ENCODE data around the gene DUOXA2.
"Not testable (repeated sequence)": the region's sequence is repeated elsewhere in the genome, so short reads cannot be mapped to it uniquely, and the experiment has no call there.

The DUOXA2 gene

DNA sequence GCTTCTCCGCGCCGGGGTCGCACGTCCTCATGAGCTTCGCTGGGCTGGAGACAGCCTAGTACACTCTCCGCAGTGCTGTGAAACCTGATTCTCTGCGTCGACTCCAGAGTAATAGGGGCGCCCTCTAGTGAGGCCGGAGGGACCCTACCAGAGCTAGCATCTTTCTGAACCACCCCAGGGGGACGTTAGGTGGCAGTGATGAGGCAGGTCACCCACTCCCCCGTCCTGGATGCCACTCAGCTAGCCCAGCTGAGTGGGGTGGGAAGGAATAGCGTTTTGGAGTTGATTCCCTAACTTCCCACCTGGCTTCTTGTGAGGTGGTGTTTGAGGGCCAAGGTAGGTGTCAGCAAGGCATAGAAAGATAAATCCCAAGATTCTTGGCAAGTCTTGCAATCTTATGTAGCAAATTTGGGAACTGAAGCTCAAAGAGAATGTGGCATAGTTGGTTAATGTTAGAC, 4.0 kb downstream of the DUOXA2 start:
- DNase-seq = peak; percentile 86

DNA sequence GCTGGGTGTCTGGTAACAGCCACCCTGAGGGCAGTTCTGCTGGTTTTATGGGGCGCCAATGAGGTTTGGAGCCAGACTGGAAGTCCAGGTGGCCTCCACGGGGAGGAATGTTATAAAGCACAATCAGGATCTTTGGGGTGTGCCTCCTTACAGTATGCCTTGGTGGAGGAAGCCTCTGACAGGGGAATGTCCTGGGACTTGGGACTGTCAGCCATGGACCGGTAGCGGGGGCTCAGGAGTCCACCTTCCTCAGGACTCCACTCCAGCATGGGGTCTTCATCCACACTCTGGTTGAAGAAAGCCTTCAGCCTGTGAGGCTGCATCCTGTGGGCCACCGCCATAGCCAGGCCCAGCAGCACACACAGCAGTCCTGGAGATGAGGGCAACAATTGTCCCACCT, 4.9 kb downstream of the DUOXA2 start:
- DNase-seq = no peak

DNA sequence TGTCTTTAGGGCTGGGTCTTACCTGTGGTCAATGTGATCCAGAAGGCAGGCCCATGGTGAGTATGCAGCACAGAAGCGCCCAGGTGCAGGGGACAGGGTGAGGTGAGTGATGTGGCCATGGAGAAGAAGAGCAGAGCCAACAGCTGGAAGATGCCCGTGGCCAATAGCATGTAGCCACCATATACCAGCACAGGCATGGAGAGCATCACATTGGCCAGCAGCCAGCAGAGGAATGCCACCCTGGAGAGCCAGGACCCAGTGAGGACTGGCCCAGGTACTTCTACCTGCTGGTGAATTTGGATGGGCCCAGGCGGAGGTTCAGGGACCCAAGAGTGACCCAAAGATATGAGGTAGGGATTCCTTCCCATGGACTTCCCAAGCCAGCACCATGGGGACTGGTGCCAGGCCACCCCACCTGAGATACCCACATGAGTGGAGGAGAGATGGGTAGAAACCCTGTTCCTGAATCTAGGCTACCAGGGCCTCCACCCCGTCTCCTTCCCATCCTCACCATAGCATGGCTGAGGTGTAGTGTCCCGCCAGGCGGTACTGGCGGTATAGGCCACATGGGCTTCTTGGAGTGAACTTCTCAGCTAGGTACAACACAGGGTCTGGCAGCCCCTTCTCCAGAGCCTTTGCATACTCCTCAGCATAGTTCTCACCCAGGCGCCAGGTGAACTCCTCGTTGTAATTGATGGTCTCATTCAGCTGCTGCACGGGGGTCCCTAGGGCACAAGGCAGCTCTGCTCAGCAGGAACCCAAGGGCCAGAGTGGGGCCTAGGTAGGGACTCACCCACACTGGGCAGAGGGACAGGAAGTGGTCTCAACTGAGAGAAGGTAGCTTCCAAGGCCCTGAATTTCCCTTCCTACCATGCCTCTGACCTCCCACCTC, 6.2 kb downstream of the DUOXA2 start:
- no peak for DNase-seq

DNA sequence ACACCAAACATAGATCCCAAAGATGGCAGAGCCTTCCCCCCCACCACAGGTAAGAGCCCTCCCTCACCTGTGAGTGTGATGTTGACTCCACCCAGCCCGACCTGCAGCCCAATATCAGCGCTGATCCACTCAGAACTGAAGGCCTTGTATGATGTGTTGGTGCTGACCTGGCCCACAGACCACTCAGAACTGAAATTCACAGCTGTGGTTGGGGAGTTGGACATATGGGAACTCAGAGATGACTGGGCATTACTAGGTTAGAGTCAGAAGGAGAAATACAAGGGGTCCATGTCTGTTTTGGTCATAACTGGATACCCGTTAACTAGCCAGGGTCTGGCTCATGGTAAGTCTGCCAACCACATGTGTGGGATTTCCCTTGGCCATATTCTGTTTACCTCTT, 6.9 kb downstream of the DUOXA2 start:
- DNase-seq = no peak

DNA sequence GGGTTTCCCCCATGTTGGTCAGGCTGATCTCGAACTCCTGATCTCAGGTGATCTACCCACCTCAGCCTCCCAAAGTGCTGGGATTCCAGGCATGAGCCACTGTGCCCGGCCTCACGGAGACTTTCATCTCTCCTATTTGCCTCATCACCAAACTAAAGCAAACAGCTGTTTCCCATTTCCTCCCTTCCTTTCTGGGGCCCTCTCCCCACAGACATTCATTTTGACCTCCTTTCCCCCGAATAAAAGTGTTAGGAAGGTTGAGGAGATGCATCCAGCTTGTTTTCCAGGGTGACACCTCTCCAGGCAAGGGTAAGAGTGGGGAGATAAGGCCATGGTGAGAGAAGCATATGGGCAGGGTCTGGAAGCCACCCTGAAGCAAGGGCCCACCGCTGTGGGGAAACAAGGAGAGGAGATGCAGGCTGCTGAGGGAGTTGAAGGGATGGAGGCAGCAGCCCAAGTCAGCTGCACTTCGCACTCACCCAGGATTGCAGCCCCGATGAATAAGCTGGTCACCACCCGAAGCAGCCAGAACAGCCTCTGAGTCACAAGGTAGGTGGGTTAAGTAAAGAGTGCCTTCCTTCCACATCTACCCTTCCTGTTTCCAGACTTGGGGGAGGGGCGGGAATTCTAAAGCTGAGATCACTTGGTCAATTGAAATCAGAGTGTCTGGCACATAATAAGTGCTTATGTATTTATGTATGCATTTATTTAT, 7.7 kb downstream of the DUOXA2 start:
- DNase-seq = no peak

DNA sequence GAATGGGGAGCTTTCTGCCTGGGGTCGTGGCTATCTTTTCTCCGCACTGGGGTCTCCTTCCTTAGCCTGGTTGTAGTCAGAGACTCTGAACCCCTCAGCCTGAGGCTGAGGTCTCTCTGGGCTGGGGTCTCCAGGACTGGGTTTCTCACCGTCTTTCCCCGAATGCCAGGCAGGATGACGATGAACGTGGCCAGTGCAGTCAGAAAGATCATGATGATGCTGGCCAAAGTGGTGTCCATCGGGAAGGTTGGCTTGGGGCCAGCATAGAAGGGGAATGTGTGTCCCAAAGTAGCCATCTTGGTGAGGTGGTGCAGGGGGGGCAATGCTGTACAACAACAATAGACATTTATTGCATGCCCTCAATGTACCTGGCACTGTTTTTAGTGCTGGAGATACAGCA, 8.6 kb downstream of the DUOXA2 start:
- no peak for DNase-seq

DNA sequence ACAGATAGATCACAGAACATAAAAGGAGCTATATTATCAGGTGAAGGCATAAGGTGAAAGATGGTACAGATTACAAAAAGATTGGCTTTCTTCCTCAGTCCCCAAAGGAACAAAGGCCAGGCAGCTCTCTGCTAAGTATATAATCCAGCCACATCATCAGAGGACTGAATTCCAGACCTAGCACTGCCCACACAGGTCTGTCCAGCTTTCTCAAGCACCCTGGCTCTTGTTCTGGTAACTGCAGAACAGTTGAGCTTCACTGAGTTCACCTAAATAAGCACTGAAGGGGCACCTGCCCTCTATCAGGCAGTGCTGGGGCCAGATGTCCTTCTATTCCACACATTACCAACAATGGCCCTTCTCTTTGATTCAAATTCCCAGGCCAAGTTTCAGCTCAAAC, 9.3 kb downstream of the DUOXA2 start:
- DNase-seq = no peak

DNA sequence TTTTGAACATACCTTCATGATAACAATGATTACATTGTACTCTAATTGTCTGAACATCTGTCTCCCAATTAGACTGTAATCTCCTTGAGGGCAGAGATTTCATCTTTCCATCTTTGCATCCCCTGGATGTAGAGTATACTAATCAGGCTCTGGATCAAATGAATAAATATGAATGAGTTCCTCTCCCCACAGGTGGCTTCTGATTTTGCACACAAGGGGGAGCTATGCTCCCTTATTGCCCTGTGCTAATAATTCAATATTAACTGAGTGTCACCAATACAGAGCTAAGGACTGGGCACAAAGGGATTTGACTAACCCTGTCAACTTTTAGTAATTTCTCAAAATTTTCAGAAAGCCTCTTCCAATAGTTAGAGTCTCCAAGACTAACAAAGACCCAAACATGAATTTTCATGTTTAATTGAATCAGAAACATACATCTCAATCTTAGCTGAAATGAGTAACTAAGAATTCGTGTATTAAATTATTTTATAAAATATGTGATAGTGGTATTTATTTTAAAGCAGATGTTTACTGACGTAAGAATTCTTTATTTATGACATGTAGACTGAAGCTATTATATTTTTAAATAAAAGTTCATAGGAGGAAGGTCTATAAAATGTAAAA, 12.5 kb downstream of the DUOXA2 start:
- DNase-seq = peak; percentile 63

DNA sequence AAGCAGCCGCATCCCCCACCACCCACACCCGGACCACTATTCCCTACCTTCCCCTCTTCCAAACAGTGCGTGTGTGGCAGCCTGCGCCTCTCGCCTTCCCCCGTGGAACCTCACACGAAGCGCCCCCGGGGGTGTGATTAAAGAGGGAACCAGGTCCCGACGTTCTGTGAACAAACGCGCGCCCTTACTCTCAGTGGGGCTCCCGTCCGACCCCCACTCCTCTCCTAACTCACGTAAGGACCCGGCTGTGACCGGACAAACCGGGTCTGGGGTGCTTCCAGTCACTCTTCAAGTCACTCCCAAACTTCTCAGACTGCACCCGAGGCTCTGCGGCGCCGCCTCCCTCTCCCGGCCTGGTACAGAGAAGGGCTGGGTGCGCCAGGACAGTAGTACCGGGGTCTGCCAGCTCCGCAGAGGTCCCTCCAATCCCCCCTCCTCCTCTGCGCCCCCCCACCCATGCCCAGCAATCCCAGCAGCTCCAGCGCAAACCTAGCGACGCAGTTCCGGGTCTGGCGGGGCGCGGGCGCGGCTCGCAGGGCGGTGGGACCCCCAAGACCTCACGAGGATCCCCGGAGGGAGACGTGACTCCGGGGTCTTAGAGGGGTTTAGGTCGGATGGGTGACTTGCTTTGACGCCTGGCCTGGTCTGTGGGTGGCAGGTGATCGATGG, 15.0 kb downstream of the DUOXA2 start:
- no peak for DNase-seq

DNA sequence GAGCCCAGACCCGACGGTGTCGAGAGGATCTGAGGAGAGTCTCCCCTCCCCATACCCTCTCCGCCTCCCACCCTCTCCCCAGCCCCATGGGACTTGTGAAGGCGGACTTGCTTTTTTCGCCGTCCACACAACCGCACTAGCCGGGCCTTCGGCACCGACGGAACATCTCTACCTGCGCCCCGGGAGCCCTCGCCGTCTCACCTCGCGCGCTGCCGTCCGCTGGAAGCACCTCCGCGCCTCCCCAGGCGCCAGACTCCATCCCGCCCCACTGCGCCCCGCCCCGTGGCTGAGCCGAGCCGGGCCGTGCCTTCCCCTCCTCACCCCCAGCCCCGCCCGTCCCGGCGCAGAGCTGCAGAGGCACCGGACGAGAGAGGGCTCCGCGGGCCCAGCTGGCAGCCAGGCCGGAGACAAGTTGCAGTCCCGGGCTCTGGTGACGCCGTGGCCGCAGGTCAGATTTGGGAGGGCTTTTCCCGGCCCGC, 15.6 kb downstream of the DUOXA2 start, which contains the start of the genes DUOX1 and DUOXA1:
Gene DUOX1 (plus strand): TSS at position 344 of the 479 bp plus-strand sequence. CDS start 1,973 bp downstream, outside the sequence.
Gene DUOXA1 (minus strand): TSS at position 229 of the 479 bp plus-strand sequence. CDS start 6,865 bp downstream, outside the sequence.
- DNase-seq = peak; percentile 48

DNA sequence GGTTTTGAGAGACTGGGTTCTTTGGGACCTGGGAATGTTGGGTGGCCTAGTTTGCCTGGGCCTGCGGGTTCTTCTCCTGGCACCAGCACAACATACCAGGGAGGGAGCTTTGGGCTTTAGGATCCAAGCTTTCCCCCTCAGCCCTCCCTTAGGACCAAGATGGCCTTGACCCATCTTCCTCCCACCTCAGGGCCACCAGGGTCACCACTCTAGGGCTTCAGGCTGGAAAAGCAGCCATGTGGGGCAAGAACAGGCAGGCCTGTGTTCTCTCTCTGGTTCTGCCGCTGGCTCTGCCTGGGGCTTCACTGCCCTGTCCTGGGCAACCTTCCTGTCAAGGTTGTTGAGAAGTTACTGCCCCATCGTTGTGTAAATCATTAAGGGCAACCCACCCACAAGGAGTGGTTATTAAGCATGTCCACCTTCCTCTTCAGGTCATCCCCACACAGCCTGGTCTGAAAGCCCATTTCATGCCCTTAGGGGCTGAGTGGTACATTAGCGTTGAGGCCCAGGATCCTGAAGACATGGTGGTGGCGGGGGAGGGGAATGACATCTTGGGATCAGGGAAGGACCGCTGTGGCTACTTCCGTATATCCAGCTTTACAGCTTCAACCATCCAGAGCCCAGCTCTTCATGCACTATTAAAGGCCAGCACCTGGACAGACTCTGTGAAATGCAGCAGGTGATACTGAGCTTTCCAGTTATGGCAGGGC, 16.3 kb downstream of the DUOXA2 start:
- no peak for DNase-seq

DNA sequence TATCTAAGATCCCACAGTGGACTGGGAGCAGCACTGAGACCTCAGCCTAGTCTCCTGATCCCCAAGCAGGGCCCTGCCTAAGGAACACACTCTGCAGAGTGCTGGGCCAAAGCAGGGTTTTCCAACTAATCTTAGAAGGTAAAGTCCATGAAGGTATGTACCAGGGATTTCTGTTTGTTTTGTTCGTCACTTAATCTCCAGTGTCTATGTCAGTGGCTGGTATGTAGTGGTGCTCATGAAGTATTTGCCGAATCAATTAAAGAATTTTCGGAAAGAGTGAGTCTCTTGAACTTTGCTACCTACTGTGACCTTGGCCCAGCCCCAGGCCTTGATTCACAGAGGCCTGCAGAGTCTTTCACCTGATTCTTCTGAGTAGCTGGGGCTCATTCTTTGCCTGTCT, 17.4 kb downstream of the DUOXA2 start:
- DNase-seq = no peak

DNA sequence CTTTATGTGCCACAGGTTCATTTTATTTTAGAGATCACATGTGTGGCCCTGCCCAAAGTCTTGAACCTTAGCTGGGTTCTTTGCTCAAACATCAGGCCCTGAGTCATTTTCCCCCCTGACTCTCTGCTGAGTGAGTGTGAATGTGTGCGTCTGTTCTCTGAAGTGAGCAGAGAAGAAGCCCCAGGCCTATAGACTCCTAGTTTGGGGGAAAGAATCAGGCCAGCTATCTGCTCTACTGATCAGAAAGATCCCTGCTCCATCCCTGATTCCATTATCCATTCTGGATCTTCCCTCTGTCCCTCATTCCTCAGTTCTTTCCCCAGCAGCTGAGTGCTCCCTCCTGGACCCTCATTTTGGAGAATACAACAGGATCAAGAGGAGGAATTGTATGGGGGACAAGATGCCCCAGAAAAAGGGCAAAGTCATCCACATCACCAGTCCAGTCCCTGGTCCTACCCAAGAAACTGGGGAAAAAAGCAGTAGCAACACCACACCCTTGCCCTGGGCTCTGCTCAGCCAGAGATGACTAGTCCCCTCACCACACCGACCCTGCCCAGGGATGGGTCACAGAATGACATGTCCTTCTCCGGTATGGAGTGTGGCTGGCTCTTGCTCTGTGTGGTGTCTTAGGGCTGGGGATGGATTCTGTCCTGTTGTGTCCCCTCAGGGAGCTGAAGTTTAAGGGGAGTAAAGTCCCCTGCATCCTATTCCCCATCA, 18.9 kb downstream of the DUOXA2 start:
- DNase-seq = no peak

DNA sequence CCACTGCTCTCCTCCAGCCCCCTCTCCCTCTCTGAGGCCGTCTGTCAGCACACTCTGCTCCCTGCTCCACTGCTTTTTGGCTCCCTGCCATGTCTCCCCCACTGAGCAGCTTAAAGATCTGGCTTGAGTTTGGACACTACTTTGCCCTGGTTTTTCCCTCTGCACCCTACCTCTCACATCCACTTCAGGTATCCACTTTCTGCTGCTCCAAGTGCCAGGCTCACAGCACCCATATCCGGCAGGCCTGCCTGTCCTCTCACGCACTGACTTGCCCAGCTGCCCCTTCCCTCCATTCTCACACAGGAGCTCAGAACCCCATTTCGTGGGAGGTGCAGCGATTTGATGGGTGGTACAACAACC, 19.4 kb downstream of the DUOXA2 start:
- DNase-seq = no peak

DNA sequence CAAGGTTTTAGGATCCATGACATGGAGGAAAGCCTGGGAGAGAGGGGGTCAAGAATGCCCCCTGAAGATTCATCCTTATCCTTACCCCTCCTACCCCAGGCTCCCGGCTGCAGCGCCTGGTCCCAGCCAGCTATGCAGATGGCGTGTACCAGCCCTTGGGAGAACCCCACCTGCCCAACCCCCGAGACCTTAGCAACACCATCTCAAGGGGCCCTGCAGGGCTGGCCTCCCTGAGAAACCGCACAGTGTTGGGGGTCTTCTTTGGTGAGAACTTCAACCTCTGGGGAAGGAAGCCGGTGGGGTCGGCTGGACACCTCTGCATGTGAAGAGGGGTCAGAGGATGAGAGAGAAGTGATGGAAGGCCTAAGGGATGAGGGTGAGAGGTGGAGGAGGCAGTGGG, 19.9 kb downstream of the DUOXA2 start:
- no peak for DNase-seq

DNA sequence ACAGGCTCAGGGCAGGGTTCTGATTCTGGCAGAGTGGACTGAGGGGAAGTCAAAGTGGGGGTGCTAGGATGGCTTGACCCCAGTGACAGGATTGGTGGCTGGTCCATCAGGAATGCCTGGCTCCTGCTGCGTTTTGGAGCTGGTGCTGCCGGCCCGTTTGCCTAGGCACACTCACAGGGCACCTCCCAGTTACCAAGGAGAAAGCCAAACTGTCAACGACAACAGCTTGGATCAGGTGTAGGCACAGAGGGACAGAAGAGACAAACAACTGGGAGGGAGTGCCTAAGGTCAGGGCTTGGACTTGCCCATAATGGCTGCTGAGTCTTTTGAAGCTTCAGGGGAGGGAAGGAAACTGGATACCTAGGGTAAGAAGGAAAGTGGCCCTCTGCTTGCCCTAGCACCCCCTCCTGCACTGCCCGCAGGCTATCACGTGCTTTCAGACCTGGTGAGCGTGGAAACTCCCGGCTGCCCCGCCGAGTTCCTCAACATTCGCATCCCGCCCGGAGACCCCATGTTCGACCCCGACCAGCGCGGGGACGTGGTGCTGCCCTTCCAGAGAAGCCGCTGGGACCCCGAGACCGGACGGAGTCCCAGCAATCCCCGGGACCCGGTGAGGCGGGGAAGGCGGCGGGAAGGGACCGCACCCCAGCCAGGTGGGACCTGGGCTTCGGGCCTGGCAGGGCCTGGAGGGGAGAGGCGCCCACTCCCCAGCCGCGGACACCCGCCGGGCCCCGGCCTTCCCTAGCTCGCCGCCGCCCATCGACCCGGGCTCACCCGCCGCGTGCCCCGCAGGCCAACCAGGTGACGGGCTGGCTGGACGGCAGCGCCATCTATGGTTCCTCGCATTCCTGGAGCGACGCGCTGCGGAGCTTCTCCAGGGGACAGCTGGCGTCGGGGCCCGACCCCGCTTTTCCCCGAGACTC, 20.8 kb downstream of the DUOXA2 start:
- peak; percentile 44 for DNase-seq

DNA sequence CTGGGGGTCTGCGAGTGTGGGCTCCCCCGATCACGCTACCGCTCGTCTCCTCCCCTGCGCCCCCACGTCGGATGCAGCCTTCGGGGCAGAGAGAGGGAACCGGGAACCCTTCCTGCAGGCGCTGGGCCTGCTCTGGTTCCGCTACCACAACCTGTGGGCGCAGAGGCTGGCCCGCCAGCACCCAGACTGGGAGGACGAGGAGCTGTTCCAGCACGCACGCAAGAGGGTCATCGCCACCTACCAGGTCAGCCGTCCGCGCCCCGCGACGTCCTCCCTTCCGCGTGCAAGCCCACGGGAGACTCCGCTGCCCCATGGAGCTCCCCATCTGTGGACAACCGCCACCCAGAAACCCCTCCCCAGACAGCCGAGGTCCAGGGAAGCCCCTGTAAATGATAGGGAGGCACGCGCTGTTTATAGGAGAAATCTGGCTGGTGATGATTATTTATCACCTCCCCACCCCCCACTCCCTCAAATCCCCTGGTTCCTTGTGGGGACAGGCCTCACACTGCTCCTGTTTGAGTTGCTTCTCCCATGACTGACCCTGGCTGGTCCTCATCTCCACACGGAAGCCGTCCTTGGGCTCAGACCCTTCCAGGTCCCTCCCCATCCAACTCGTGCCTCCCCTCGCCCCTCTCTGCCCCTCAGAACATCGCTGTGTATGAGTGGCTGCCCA, 21.7 kb downstream of the DUOXA2 start:
- not testable (repeated sequence) for DNase-seq

DNA sequence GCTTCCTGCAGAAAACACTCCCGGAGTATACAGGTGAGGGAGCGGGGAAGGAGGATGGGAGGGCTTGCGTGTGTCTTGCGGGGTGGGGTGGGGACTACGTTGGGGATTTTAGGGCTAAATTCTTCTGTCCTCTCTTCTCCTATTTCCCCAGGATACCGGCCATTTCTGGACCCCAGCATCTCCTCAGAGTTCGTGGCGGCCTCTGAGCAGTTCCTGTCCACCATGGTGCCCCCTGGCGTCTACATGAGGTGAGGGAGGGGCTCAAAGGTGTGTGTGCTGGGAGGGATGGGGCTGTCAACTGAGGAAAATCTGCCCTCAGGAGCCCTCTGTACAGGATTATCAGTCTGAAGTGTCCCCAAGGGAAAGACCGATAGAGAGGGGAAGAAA, 22.2 kb downstream of the DUOXA2 start:
- DNase-seq = peak; percentile 46

DNA sequence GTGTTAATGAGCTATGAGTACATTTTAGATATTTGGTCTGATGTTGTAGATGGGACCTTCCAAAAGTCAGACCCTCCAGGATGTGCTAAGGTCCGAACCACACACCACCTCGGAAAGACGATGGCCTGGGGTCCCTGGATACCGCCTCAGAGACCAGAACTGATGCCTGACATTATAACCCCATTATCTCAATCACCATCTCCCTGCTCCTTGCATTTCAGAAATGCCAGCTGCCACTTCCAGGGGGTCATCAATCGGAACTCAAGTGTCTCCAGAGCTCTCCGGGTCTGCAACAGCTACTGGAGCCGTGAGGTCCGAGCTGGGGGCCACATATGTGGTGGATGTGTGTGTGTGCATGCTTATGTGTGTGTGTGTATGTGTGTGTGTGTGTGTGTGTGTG, 23.6 kb downstream of the DUOXA2 start:
- no peak for DNase-seq

All from CD4-positive, alpha-beta T cell treated with Interleukin-17A for 4 hours (primary cell).